Measurements from ENCODE around the gene ALPL.

DNA sequence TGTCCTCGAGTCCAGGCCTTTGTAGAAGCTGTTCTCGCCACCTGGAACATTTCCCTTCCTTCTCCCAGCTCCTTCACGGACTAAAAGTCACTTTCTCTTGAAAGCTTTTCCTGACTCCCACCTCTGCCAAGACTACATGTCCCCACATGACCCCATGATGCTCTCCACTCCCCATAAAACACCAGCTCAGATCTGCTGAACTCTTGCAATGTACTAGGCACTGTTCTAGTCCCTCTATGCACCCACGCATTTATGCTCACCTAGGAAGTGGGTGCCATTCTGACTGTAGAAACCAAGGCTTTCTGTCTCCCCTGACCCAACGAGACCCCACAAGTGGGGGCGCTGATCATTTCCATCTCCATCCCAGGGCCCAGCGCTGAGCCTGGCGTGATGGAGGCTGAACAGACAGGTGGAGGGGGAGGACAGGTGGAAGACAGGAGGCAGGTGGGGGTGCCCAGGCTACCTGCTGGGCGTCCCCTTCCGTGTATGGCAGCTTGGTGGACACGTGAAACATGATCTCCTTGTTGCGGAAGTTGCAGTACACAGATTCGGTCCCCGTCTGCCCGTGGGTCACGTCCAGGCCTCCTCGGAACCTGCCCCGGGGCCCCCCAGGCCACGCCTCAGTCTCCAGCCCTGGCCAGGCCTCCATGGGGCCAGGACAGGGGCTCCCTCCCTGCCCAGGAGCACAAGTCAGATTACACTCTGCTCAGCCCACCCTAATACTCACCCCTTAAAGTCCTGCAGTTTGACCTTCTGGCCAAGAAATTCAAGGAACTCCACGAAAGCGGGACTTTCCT, 102.0 kb downstream of the ALPL start:
- no peak for TF ChIP-seq POLR2A (IDR thresholded peaks at IDR 0.05)
- TF ChIP-seq, protein P1, sequence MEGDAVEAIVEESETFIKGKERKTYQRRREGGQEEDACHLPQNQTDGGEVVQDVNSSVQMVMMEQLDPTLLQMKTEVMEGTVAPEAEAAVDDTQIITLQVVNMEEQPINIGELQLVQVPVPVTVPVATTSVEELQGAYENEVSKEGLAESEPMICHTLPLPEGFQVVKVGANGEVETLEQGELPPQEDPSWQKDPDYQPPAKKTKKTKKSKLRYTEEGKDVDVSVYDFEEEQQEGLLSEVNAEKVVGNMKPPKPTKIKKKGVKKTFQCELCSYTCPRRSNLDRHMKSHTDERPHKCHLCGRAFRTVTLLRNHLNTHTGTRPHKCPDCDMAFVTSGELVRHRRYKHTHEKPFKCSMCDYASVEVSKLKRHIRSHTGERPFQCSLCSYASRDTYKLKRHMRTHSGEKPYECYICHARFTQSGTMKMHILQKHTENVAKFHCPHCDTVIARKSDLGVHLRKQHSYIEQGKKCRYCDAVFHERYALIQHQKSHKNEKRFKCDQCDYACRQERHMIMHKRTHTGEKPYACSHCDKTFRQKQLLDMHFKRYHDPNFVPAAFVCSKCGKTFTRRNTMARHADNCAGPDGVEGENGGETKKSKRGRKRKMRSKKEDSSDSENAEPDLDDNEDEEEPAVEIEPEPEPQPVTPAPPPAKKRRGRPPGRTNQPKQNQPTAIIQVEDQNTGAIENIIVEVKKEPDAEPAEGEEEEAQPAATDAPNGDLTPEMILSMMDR (IDR thresholded peaks at IDR 0.05) = no peak
